CD4-positive, alpha-beta memory T cell (primary cell): ENCODE measurements around the gene ADSS1. TPM values are rescaled to one million over a fixed set of nuclear protein-coding genes. Genes with fewer than 3 reads are reported as not detected.

Source experiments
- CTCF ChIA-PET: fragments of 350-600 bp; sonication (Branson Sonifier 250); formaldehyde crosslinking; loops from one replicate; lab custom pipeline; 2021; ENCODE audit warnings: inconsistent platforms; ENCODE audit not compliant: partially characterized antibody; lab: Charles Lee
- POLR2A ChIA-PET: fragments of 350-600 bp; sonication (Branson Sonifier 250); formaldehyde crosslinking; loops from one replicate; lab custom pipeline; 2021; ENCODE audit not compliant: partially characterized antibody; lab: Charles Lee
- DNase-seq, 5 donors: peaks; one replicate each; pipeline versions ENCODE4 v3.0.0 to v3.0.0-alpha.2; 2020 to 2022; ENCODE audit warnings: mixed read lengths in 1 of 5
- H3K27ac ChIP-seq: one replicate; pipeline ENCODE4 v1.7.0; 2013; ENCODE audit warnings: low read depth, low read length
- H3K27me3 ChIP-seq: 2 replicates; pipeline ENCODE4 v1.7.0; 2013; ENCODE audit warnings: mild to moderate bottlenecking, low read length, moderate library complexity; ENCODE audit not compliant: insufficient read depth
- H3K36me3 ChIP-seq: 2 replicates; pipeline ENCODE4 v1.7.0; 2013; ENCODE audit warnings: mild to moderate bottlenecking, low read length, moderate library complexity; ENCODE audit not compliant: insufficient read depth
- H3K4me1 ChIP-seq: 2 replicates; pipeline ENCODE4 v1.7.0; 2013; ENCODE audit warnings: mild to moderate bottlenecking, low read length, moderate library complexity; ENCODE audit not compliant: insufficient read depth
- H3K4me3 ChIP-seq, 2 donors: one replicate each; pipeline ENCODE4 v1.7.0; 2013; ENCODE audit warnings: low read length in 2 of 2, mild to moderate bottlenecking in 1 of 2
- H3K9me3 ChIP-seq, 2 donors: one replicate each; pipeline ENCODE4 v1.7.0; 2013; ENCODE audit warnings: low read length in 2 of 2, control low read depth in 1 of 2; ENCODE audit not compliant: control insufficient read depth in 1 of 2
- H3K27ac Mint-ChIP-seq, 7 donors: one replicate each; pipeline ENCODE4 v1.8.0; 2020 to 2021; ENCODE audit warnings: mixed read lengths in 7 of 7, mild to moderate bottlenecking in 6 of 7, inconsistent platforms in 3 of 7, moderate library complexity in 3 of 7
- H3K27me3 Mint-ChIP-seq, 2 donors: one replicate each; pipeline ENCODE4 v1.8.0; 2020 to 2021; ENCODE audit warnings: mixed read lengths in 2 of 2
- H3K36me3 Mint-ChIP-seq, 2 donors: one replicate each; pipeline ENCODE4 v1.8.0; 2020 to 2021; ENCODE audit warnings: mixed read lengths in 2 of 2, inconsistent platforms in 1 of 2, mild to moderate bottlenecking in 1 of 2
- H3K4me1 Mint-ChIP-seq, 4 donors: one replicate each; pipeline ENCODE4 v1.8.0; 2020 to 2021; ENCODE audit warnings: mixed read lengths in 4 of 4, mild to moderate bottlenecking in 1 of 4
- H3K4me3 Mint-ChIP-seq, 8 donors: one replicate each; pipeline ENCODE4 v1.8.0; 2020 to 2021; ENCODE audit warnings: mixed read lengths in 8 of 8, mild to moderate bottlenecking in 7 of 8, moderate library complexity in 6 of 8, inconsistent platforms in 3 of 8
- H3K9me3 Mint-ChIP-seq, 8 donors: one replicate each; pipeline ENCODE4 v1.8.0; 2020 to 2021; ENCODE audit warnings: mixed read lengths in 8 of 8, mild to moderate bottlenecking in 5 of 8, inconsistent platforms in 3 of 8, moderate library complexity in 1 of 8
- intact Hi-C: fragments of 100-400 bp; cut with micrococcal nuclease; formaldehyde crosslinking; loops from one replicate; pipeline ENCODE4 v1.15.1; 2023
- polyA plus RNA-seq, 2 donors: library from polyadenylated mRNA; unstranded; fragments of 300-500 nt; fragmentation: Illumina TruSeq; gene quantifications; one replicate each; pipeline ENCODE4 v1.2.3, GENCODE V29; 2021
- total RNA-seq, 2 experiments: library from RNA; stranded (reverse); gene quantifications; one replicate each; pipeline ENCODE4 v1.2.3, GENCODE V29; 2021

ADSS1 gene
- total and polyA plus RNA-seq, 4 experiments from 2014 or later = 0.16 to 1.8 (median 1.5) TPM

DNA sequence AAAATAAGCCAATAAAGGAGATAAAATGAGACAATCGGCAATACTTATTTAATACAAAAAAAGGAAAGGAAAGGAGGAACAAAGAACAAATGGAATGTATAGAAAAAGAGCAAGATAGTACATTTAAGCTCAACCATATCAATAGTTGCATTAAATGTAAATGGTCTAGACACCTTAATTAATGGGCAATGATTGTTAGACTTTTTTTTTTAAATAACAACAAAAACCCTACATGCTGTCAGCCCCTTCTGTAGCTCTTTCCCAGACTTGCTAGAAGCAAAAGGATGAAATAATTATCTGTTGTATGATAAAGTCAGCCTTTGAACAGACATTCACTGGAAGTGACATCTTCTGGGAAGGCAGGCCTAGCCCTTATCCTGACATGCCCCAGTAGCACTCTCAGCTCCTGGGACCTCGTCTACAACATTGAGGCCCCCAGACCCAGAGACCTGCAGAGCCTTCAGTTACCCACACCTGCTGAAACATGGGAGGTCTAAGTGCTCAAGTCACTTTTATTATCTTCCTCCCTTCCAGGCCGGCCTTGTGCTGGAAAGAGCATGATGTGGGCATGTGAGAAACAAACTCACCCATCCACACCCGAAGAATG lies 42.3 kb downstream of the ADSS1 start:
- Histone ChIP-seq H3K36me3 (peaks cover 8% of the 10 kb centered on the region), H3K27me3 (no peaks in the 10 kb centered on the region), H3K4me3 (no peak overlapping the region), H3K9me3 (no peaks in the 10 kb centered on the region), H3K4me1 (peaks cover 3% of the 10 kb centered on the region), H3K27ac (no peak overlapping the region)
- DNase-seq = no peak
- no peaks in the 10 kb centered on the region for H3K9me3 Mint-ChIP-seq
- peaks cover 0 to 7% (median under 1%) of the 10 kb centered on the region in 4 donors for H3K4me1 Mint-ChIP-seq
- no peak overlapping the region for H3K4me3 Mint-ChIP-seq
- ChIA-PET POLR2A (interaction anchor here (1.2 to 1.3 kb wide), 2 partner anchors 35 to 60 kb away, joined by 3 to 4 read pairs; partner anchors contain the start of gene ZBTB42), CTCF (interaction anchor here (0.8 to 10.5 kb wide), 6 partner anchors 12 to 129 kb away, joined by 3 to 144 read pairs (median 7); partner anchors contain the start of gene SIVA1)
- H3K27me3 Mint-ChIP-seq = no peaks in the 10 kb centered on the region
- intact Hi-C loops = no loop called here
- H3K36me3 Mint-ChIP-seq = peaks cover 13 to 17% of the 10 kb centered on the region in 2 donors
- peak overlapping the region in 1 of 7 donors; percentile 25 for H3K27ac Mint-ChIP-seq

DNA sequence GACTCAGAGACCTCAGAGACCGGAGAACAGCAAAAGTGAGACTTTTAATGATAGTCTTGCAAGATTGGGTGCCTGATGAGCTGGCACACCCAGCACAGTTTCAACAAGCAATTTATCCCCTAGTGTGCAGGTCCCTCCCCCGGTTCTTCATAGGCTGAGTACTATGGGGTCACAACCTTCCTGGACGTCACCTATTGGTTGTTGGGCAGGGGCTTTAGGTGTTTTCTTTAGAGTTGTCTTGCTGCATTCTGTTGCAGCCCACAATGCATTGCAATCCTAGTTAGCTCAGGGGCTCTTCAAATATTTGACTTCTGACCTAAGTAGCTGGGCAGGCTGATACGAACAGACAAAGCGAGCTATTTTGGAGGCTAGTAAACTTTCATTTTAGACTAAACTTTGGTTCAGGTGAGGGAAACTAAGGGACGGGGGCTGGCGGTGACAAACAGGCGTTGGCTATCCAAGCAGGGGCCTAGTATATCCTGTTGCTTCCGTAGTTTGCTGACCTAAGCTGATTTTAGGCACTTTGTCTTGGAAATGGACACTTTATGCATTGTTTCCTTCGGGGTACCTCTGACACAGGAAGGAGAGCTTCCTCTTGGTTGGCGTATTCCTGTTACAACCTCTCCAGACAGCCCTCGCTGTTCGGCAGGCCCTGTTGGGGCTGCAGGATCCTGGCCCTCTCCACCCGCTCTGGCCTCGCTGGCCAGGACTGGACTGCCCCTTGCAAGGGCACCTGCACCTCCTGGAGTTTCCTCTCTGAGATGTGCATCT lies 43.0 kb downstream of the ADSS1 start:
- Mint-ChIP-seq H3K4me1 (peaks cover 0 to 7% (median under 1%) of the 10 kb centered on the region in 4 donors), H3K27ac (peak overlapping the region in 1 of 7 donors; percentile 19), H3K9me3 (no peaks in the 10 kb centered on the region), H3K27me3 (no peaks in the 10 kb centered on the region), H3K4me3 (no peak overlapping the region), H3K36me3 (peaks cover 15 to 16% of the 10 kb centered on the region in 2 donors)
- Histone ChIP-seq H3K36me3 (peaks cover 11% of the 10 kb centered on the region), H3K27me3 (no peaks in the 10 kb centered on the region), H3K4me3 (no peak overlapping the region), H3K9me3 (no peaks in the 10 kb centered on the region), H3K27ac (no peak overlapping the region), H3K4me1 (peaks cover 3% of the 10 kb centered on the region)
- CTCF ChIA-PET = interaction anchor here (1.5 to 10.5 kb wide), 4 partner anchors 12 to 104 kb away, joined by 3 to 144 read pairs (median 12); partner anchors contain the start of gene SIVA1
- POLR2A ChIA-PET = interaction anchor here (1.1 to 1.3 kb wide), 3 partner anchors 14 to 59 kb away, joined by 3 to 4 read pairs (median 3); partner anchors contain the start of genes SIVA1 and ZBTB42
- no peak for DNase-seq
- intact Hi-C loops = no loop called here

DNA sequence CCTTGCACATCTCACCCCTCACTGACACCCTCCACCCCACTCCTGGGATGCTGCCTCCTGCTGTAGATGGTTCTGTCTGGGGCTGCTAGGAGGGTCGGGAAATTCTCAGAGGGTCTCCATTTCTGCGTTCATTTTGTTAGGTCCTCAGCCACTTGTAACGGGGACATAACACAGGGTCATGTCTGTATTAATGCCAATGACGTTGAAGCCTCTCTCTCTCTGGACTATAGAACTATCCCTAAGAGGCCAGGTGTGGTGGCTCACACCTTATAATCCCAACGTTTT lies 43.5 kb downstream of the ADSS1 start:
- Histone ChIP-seq H3K27me3 (no peaks in the 10 kb centered on the region), H3K4me3 (no peak overlapping the region), H3K36me3 (peaks cover 13% of the 10 kb centered on the region), H3K27ac (no peak overlapping the region), H3K4me1 (peaks cover 3% of the 10 kb centered on the region), H3K9me3 (no peaks in the 10 kb centered on the region)
- POLR2A ChIA-PET = interaction anchor here (1.1 to 1.6 kb wide), 3 partner anchors 15 to 59 kb away, joined by 3 to 7 read pairs (median 3); partner anchors contain the start of gene SIVA1
- Mint-ChIP-seq H3K4me3 (no peak overlapping the region), H3K9me3 (no peaks in the 10 kb centered on the region), H3K36me3 (peaks cover 14 to 17% of the 10 kb centered on the region in 2 donors), H3K27me3 (no peaks in the 10 kb centered on the region), H3K27ac (no peak overlapping the region), H3K4me1 (peaks cover 0 to 4% (median under 1%) of the 10 kb centered on the region in 4 donors)
- intact Hi-C loops = no loop called here
- CTCF ChIA-PET = interaction anchor here (1.4 to 10.5 kb wide), 8 partner anchors 16 to 104 kb away, joined by 3 to 144 read pairs (median 4); partner anchors contain the start of gene SIVA1
- DNase-seq = no peak

DNA sequence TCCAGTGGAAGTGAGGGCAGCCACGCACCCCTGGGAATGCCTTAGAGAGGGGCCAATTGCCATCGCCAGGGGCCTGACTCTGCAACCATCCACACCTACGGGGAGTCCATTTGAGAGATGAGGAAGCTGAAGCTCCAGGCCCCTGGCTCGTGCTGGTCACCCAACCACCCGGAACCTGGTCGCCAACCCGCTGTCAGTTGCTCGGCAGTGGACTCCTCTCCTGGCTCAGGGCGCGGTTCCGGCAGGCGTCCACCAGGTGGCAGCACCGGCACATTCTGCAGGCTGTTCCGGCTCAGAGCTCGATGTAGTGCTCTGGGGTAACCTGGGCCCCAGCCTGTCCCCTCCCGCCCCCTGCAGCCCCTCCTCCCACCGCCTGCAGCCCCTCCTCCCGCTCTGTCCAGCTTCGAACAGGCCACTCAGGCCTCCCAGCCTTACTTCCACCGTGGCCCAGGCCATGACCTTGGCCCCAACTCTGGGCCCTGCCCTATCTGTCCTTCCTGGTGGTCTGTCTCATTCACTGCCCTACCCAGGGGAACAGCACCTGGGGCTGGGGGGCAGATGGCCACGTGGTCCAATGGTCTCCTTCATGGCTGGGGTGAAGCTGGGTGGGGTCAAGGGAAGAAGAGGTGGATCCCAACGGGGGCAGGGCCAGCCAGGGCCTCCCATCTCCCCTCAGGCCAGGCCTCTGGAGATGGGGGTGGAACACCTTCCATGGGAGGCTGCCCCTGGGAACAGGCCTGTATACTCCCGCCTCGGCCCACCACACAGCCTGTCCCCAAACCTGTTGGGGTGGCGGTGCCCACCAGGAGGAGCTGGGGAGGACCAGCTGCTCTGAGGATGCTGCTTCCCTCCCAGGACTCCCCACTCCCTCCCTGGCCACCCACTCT lies 44.7 kb downstream of the ADSS1 start:
- Histone ChIP-seq H3K4me3 (no peak overlapping the region), H3K9me3 (no peaks in the 10 kb centered on the region), H3K36me3 (peaks cover 13% of the 10 kb centered on the region), H3K4me1 (peaks cover 3% of the 10 kb centered on the region), H3K27me3 (no peaks in the 10 kb centered on the region), H3K27ac (no peak overlapping the region)
- Mint-ChIP-seq H3K27me3 (no peaks in the 10 kb centered on the region), H3K4me1 (peaks cover 0 to 4% (median under 1%) of the 10 kb centered on the region in 4 donors), H3K9me3 (no peaks in the 10 kb centered on the region), H3K36me3 (peaks cover 14 to 19% of the 10 kb centered on the region in 2 donors), H3K27ac (peak overlapping the region in 4 of 7 donors; percentile 11 to 77 (median 56)), H3K4me3 (no peak overlapping the region)
- DNase-seq = peak; percentile 83 to 89 (median 86)
- intact Hi-C loops = loop anchor here (1.0 to 2.0 kb wide), 3 partner anchors 32 to 102 kb away; partner anchors contain the start of gene ZBTB42
- ChIA-PET POLR2A (interaction anchor here (0.7 to 1.7 kb wide), 7 partner anchors 9 to 58 kb away, joined by 3 to 30 read pairs (median 5); partner anchors contain the start of genes SIVA1 and ZBTB42), CTCF (interaction anchor here (1.0 to 10.5 kb wide), 18 partner anchors 9 to 105 kb away, joined by 3 to 144 read pairs (median 4); partner anchors contain the start of gene SIVA1)

DNA sequence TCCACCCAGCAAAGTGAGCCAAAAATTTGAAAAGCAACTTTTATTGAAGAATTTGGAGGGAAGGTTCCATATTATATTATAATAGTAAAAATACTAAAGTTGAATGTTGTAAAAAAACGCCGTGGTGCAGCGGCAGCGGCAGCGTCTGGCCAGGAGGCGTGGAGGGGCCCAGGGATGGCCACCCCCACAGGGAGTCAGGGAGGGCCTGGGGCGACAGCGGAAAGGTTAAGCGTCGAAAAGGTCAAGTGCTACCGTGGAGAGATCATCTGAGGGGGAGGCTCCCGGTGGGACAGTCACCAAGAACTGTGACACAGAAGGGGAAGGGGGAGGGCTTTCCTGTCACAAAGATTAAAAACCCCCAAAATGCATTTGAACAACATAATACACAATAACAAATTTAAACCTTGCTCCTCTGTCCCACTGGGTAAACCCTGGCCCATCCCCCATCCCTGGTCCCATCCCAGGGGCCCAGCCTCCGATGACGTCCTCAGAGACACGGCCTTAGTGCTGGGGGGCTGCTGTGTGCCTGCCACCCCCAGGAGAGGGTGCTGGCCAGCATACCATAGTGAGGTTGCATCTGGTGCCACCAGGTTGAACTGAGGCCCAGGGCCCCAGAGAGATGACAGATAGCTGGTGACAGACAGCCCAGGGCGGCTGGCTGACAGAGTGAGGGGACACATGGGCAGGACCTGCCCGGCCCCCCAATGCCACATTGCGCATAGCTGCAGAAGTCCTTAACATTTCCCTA lies 45.5 kb downstream of the ADSS1 start:
- DNase-seq = no peak
- H3K27me3 Mint-ChIP-seq = no peaks in the 10 kb centered on the region

More for the DNA sequence above, 45.5 kb downstream of the ADSS1 start:
- Histone ChIP-seq H3K4me1 (peaks cover 3% of the 10 kb centered on the region), H3K4me3 (no peak overlapping the region), H3K27ac (no peak overlapping the region), H3K27me3 (no peaks in the 10 kb centered on the region), H3K9me3 (no peaks in the 10 kb centered on the region), H3K36me3 (peaks cover 13% of the 10 kb centered on the region)
- H3K4me3 Mint-ChIP-seq = no peak overlapping the region
- peaks cover 14 to 19% of the 10 kb centered on the region in 2 donors for H3K36me3 Mint-ChIP-seq
- peaks cover 0 to 4% (median under 1%) of the 10 kb centered on the region in 4 donors for H3K4me1 Mint-ChIP-seq
- intact Hi-C loops = loop anchor here (2.0 kb wide), 1 partner anchor 31 kb away; the partner anchor contains the start of gene ZBTB42
- CTCF ChIA-PET = interaction anchor here (1.0 to 10.5 kb wide), 12 partner anchors 8 to 101 kb away, joined by 3 to 144 read pairs (median 6); partner anchors contain the start of gene SIVA1
- no peaks in the 10 kb centered on the region for H3K9me3 Mint-ChIP-seq
- POLR2A ChIA-PET = interaction anchor here (0.9 to 1.8 kb wide), 6 partner anchors 8 to 57 kb away, joined by 3 to 30 read pairs (median 7); partner anchors contain the start of gene SIVA1
- H3K27ac Mint-ChIP-seq = peak overlapping the region in 5 of 7 donors; percentile 11 to 59 (median 36)
